RWPE1 (cell line): ENCODE data around the gene FCRL6.

Source experiments
- CTCF ChIA-PET: fragments of 350-600 bp; sonication (Branson Sonifier 250); formaldehyde crosslinking; extraction: SDS; loops from one replicate; lab custom pipeline; 2021; lab: Yijun Ruan, JAX
- POLR2A ChIA-PET: fragments of 400-600 bp; formaldehyde crosslinking; extraction: SDS; loops from one replicate; lab custom pipeline; 2020; ENCODE audit warnings: antibody characterized with exemption; ENCODE audit not compliant: low non-redundant PET; lab: Yijun Ruan, JAX
- DNase-seq: peaks from one replicate; pipeline ENCODE4 v3.0.0; 2012; ENCODE audit warnings: low spot score
- H3K27ac ChIP-seq: fragments of 450-650 bp; 2 replicates; pipeline ENCODE4 v1.5.1; 2017
- TF ChIP-seq, protein P1 (sequence below): fragments of 450-650 bp; conservative IDR thresholded peaks from 2 replicates; pipeline ENCODE4 v1.5.1; 2017; ENCODE audit warnings: low read depth, mild to moderate bottlenecking

Gene FCRL6

DNA sequence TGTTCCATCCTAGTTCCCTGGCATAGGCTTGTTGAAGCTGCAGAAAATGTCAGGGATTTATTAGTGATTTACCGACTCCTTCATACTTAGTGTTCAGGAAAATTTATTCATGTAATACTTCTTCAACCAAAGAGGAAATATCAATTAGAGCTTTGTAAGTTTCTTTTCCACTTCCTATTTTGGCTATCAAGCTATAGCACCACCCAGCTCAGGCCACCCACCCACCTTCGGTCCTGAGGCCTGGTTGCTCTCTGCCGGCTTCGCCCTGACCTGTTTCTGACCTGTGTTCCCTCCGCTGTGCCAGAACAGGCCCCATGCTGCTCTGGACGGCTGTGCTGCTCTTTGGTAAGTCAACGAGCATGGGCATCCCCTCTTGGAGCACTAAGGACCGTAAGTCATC lies at the start of gene FCRL6:
Gene FCRL6, plus strand, starts transcription at position 250 of the 400 bp plus-strand sequence. Its CDS starts 65 bp downstream, at position 315.
- POLR2A ChIA-PET = no interaction called here
- TF ChIP-seq, protein P1, sequence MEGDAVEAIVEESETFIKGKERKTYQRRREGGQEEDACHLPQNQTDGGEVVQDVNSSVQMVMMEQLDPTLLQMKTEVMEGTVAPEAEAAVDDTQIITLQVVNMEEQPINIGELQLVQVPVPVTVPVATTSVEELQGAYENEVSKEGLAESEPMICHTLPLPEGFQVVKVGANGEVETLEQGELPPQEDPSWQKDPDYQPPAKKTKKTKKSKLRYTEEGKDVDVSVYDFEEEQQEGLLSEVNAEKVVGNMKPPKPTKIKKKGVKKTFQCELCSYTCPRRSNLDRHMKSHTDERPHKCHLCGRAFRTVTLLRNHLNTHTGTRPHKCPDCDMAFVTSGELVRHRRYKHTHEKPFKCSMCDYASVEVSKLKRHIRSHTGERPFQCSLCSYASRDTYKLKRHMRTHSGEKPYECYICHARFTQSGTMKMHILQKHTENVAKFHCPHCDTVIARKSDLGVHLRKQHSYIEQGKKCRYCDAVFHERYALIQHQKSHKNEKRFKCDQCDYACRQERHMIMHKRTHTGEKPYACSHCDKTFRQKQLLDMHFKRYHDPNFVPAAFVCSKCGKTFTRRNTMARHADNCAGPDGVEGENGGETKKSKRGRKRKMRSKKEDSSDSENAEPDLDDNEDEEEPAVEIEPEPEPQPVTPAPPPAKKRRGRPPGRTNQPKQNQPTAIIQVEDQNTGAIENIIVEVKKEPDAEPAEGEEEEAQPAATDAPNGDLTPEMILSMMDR = no peak
- H3K27ac ChIP-seq = no peak within 1 kb of the TSS
- CTCF ChIA-PET = interaction anchor here (0.5 to 2.0 kb wide), 3 partner anchors 28 to 138 kb away, joined by 3 to 9 read pairs (median 3); no protein-coding TSS in a partner anchor
- DNase-seq = no peak

GRCh38 chr1:159753386-159753785 lies 48.8 kb upstream of the FCRL6 start:
- CTCF ChIA-PET = no interaction called here
- H3K27ac ChIP-seq = no peak overlapping the region
- no peak for DNase-seq
- POLR2A ChIA-PET = no interaction called here
- TF ChIP-seq, protein P1 = no peak

GRCh38 chr1:159755451-159756007 lies 46.6 kb upstream of the FCRL6 start:
- CTCF ChIA-PET = no interaction called here
- H3K27ac ChIP-seq = no peak overlapping the region
- POLR2A ChIA-PET = no interaction called here
- no peak for DNase-seq
- TF ChIP-seq, protein P1 = no peak

- ChIA-PET POLR2A (no interaction called here), CTCF (no interaction called here)
- no peak for DNase-seq
- no peak overlapping the region for H3K27ac ChIP-seq
- TF ChIP-seq, protein P1 = no peak
These were observed 45.8 kb upstream of the FCRL6 start for GRCh38 chr1:159756397-159756796.

DNA sequence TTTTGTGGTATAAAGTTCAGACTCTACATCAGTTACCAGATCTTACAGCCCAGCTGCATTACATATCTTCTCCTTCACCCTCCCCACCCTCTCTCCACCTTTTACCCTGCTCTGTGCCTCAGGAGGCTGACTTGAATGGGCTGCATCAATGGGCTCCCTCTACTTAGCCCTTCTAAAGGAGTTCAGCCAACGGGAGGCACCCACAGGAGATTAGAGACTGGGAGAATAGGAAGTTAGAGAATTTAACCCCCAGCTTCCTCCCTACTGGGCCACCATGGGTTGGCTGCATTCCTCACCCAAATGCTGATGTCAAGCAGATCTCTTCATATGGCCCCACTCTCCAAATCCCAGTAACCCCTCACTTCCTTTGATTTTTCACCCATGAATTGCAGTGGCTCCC lies 38.5 kb upstream of the FCRL6 start:
- ChIA-PET CTCF (no interaction called here), POLR2A (no interaction called here)
- H3K27ac ChIP-seq = no peak overlapping the region
- no peak for DNase-seq
- TF ChIP-seq, protein P1 = no peak

DNA sequence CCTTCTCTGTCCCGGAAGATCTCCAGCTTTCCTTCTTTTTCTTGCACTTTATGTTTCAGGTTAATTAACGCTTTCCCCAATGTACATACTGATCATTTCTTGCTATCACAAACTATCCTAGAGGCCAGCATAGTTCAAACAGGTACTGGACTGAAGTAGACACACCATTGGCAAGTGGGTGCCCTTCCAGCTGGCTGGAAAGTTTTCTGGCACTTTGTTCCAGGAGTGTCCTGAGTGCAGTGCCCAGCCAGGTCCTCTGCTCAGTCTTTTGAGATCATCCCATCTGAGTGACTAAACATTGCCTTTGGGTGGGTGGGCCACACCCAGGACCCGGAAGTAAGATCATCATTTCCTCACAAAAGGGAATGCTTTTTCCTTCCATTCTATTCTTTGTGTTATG lies 36.4 kb upstream of the FCRL6 start:
- DNase-seq = no peak
- TF ChIP-seq, protein P1 = no peak
- H3K27ac ChIP-seq = no peak overlapping the region
- ChIA-PET POLR2A (no interaction called here), CTCF (no interaction called here)
